ENCODE results near the gene IL19. TPM values are rescaled to one million over a fixed set of nuclear protein-coding genes. Genes with fewer than 3 reads are reported as not detected.

Gene IL19
- total and polyA plus RNA-seq, 2 donors from 2014 or later, result 0.41 to 3.6 TPM

GRCh38 chr1:206771338-206771692, 742 bp downstream of the IL19 start:
- Histone ChIP-seq H3K4me1 (ENCODE audit: control insufficient read depth in 2 of 3, insufficient read depth in 2 of 3, low read depth in 1 of 3, low read length in 3 of 3) (peaks cover 0 to 2% (median 0%) of the 10 kb centered on the region in 3 donors), H3K4me3 (ENCODE audit: low read length in 3 of 3) (no peak overlapping the region), H3K9me3 (ENCODE audit: control insufficient read depth in 2 of 3, insufficient read depth in 1 of 3, low read length in 3 of 3) (no peaks in the 10 kb centered on the region), H3K36me3 (ENCODE audit: control insufficient read depth in 2 of 3, insufficient read depth in 3 of 3, low read length in 3 of 3) (no peaks in the 10 kb centered on the region), H3K9ac (ENCODE audit: low read length in 3 of 3) (no peak overlapping the region), H3K27me3 (ENCODE audit: control insufficient read depth, insufficient read depth, low read length) (no peaks in the 10 kb centered on the region), H3K27ac (ENCODE audit: low read depth in 2 of 2, low read length in 2 of 2) (no peak overlapping the region)
- TF ChIP-seq CTCF (IDR thresholded peaks at IDR 0.05; ENCODE audit: borderline replicate concordance, extremely low read depth, insufficient read depth), result no peak
- FAIRE-seq (no peak), DNase-seq (no peak)
- intact Hi-C loops (cut with DNase I), result no loop called here

- Histone ChIP-seq H3K9ac (ENCODE audit: low read length in 3 of 3) (no peak within 1 kb of the TSS), H3K36me3 (ENCODE audit: control insufficient read depth in 2 of 3, insufficient read depth in 3 of 3, low read length in 3 of 3) (no peaks in the 10 kb centered on the region), H3K4me1 (ENCODE audit: control insufficient read depth in 2 of 3, insufficient read depth in 2 of 3, low read depth in 1 of 3, low read length in 3 of 3) (peaks cover 0 to 2% (median 0%) of the 10 kb centered on the region in 3 donors), H3K27ac (ENCODE audit: low read depth in 2 of 2, low read length in 2 of 2) (no peak within 1 kb of the TSS), H3K9me3 (ENCODE audit: control insufficient read depth in 2 of 3, insufficient read depth in 1 of 3, low read length in 3 of 3) (no peaks in the 10 kb centered on the region), H3K27me3 (ENCODE audit: control insufficient read depth, insufficient read depth, low read length) (no peaks in the 10 kb centered on the region), H3K4me3 (ENCODE audit: low read length in 3 of 3) (no peak within 1 kb of the TSS)
- no peak for TF ChIP-seq CTCF (IDR thresholded peaks at IDR 0.05; ENCODE audit: borderline replicate concordance, extremely low read depth, insufficient read depth)
- intact Hi-C loops (cut with DNase I), result no loop called here
- DNase-seq, result no peak
- FAIRE-seq, result no peak
These were observed 1.8 kb downstream of the IL19 start, which contains the start of gene IL10 for GRCh38 chr1:206772243-206772937. TSS of gene IL10 (minus strand) at chr1:206772494. CDS start at chr1:206772435, 59 bp downstream.

- intact Hi-C loops (cut with DNase I), result no loop called here
- DNase-seq (no peak), FAIRE-seq (no peak)
- H3K9ac ChIP-seq (ENCODE audit: low read length in 3 of 3), result no peak overlapping the region
- no peak overlapping the region for H3K27ac ChIP-seq (ENCODE audit: low read depth in 2 of 2, low read length in 2 of 2)
- no peak overlapping the region for H3K4me3 ChIP-seq (ENCODE audit: low read length in 3 of 3)
- no peak for TF ChIP-seq CTCF (IDR thresholded peaks at IDR 0.05; ENCODE audit: borderline replicate concordance, extremely low read depth, insufficient read depth)
- no peaks in the 10 kb centered on the region for H3K27me3 ChIP-seq (ENCODE audit: control insufficient read depth, insufficient read depth, low read length)
- H3K9me3 ChIP-seq (ENCODE audit: control insufficient read depth in 2 of 3, insufficient read depth in 1 of 3, low read length in 3 of 3), result no peaks in the 10 kb centered on the region
- H3K4me1 ChIP-seq (ENCODE audit: control insufficient read depth in 2 of 3, insufficient read depth in 2 of 3, low read depth in 1 of 3, low read length in 3 of 3), result peaks cover 0 to 2% (median 0%) of the 10 kb centered on the region in 3 donors
- no peaks in the 10 kb centered on the region for H3K36me3 ChIP-seq (ENCODE audit: control insufficient read depth in 2 of 3, insufficient read depth in 3 of 3, low read length in 3 of 3)
These were observed 3.5 kb downstream of the IL19 start for GRCh38 chr1:206774093-206774492.
